Vagina (tissue), 2 donors: ENCODE results near the gene ALDH1L1. TPM values are rescaled to one million over a fixed set of nuclear protein-coding genes. Genes with fewer than 3 reads are reported as not detected.

Experiments
- DNase-seq, 2 donors: peaks; one replicate each; pipeline ENCODE4 v3.0.0-alpha.2; 2017; ENCODE audit errors: extremely low spot score in 2 of 2
- H3K27ac ChIP-seq: fragments of 200-600 bp; sonication (generic); one replicate; pipeline ENCODE4 v1.5.1; 2019
- H3K27me3 ChIP-seq: fragments of 200-600 bp; sonication (generic); one replicate; pipeline ENCODE4 v1.5.1; 2019
- H3K36me3 ChIP-seq, 2 donors: fragments of 200-600 bp; sonication (generic); one replicate each; pipeline ENCODE4 v1.5.1; 2017 to 2019
- H3K4me1 ChIP-seq: fragments of 200-600 bp; sonication (generic); one replicate; pipeline ENCODE4 v1.5.1; 2019
- H3K4me3 ChIP-seq, 2 donors: fragments of 200-600 bp; sonication (generic); 1 replicate in 1 of 2; 2 replicates in 1 of 2; pipeline ENCODE4 v1.5.1; 2016 to 2019
- H3K9me3 ChIP-seq: fragments of 200-600 bp; sonication (generic); one replicate; pipeline ENCODE4 v1.5.1; 2019
- POLR2A ChIP-seq, 2 donors: fragments of 450-650 bp; IDR thresholded peaks; one replicate each; pipeline ENCODE4 v1.6.1; 2017; ENCODE audit warnings: antibody characterized with exemption in 2 of 2, mild to moderate bottlenecking in 2 of 2, moderate library complexity in 2 of 2
- POLR2AphosphoS5 ChIP-seq, 2 donors: sonication (generic); formaldehyde crosslinking; IDR thresholded peaks; one replicate each; pipeline ENCODE4 v1.9.0; 2017; ENCODE audit warnings: antibody characterized with exemption in 2 of 2, mild to moderate bottlenecking in 2 of 2, low read depth in 1 of 2; ENCODE audit not compliant: insufficient read depth in 1 of 2
- intact Hi-C: fragments of 100-400 bp; cut with DNase I; formaldehyde crosslinking; loops from one replicate; pipeline ENCODE4 v1.15.1; 2023
- total RNA-seq: library from RNA; depleted of rRNA; stranded (reverse); fragments of >200 nt; gene quantifications from one replicate; pipeline ENCODE4 v1.2.3, GENCODE V29; 2016
- TF ChIP-seq, protein P1 (sequence below), 3 experiments: fragments of 450-650 bp in 2 of 3; fragments of 200-600 bp in 1 of 3; sonication (generic) in 1 of 3; IDR thresholded peaks; one replicate each; pipeline ENCODE4 v1.5.1; 2017 to 2019; ENCODE audit warnings: antibody characterized with exemption in 3 of 3, mild to moderate bottlenecking in 2 of 3, moderate library complexity in 2 of 3

The ALDH1L1 gene
- total RNA-seq, 1 donor from 2014 or later: 19.2 TPM

GRCh38 chr3:126158912-126159454 is 21.4 kb downstream of the ALDH1L1 start:
- H3K4me1 ChIP-seq: no peaks in the 10 kb centered on the region
- TF ChIP-seq, protein P1, sequence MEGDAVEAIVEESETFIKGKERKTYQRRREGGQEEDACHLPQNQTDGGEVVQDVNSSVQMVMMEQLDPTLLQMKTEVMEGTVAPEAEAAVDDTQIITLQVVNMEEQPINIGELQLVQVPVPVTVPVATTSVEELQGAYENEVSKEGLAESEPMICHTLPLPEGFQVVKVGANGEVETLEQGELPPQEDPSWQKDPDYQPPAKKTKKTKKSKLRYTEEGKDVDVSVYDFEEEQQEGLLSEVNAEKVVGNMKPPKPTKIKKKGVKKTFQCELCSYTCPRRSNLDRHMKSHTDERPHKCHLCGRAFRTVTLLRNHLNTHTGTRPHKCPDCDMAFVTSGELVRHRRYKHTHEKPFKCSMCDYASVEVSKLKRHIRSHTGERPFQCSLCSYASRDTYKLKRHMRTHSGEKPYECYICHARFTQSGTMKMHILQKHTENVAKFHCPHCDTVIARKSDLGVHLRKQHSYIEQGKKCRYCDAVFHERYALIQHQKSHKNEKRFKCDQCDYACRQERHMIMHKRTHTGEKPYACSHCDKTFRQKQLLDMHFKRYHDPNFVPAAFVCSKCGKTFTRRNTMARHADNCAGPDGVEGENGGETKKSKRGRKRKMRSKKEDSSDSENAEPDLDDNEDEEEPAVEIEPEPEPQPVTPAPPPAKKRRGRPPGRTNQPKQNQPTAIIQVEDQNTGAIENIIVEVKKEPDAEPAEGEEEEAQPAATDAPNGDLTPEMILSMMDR (IDR thresholded peaks at IDR 0.05): no peak
- TF ChIP-seq POLR2A (IDR thresholded peaks at IDR 0.05): no peak
- no peak for TF ChIP-seq POLR2AphosphoS5 (IDR thresholded peaks at IDR 0.05; ENCODE audit: insufficient read depth in 1 of 2, low read depth in 1 of 2)
- no peaks in the 10 kb centered on the region for H3K27me3 ChIP-seq
- H3K36me3 ChIP-seq: no peaks in the 10 kb centered on the region
- DNase-seq: peak in 1 of 2 donors; percentile 67
- intact Hi-C loops: no loop called here
- no peak overlapping the region for H3K27ac ChIP-seq
- no peak overlapping the region for H3K4me3 ChIP-seq
- H3K9me3 ChIP-seq: no peaks in the 10 kb centered on the region

DNA sequence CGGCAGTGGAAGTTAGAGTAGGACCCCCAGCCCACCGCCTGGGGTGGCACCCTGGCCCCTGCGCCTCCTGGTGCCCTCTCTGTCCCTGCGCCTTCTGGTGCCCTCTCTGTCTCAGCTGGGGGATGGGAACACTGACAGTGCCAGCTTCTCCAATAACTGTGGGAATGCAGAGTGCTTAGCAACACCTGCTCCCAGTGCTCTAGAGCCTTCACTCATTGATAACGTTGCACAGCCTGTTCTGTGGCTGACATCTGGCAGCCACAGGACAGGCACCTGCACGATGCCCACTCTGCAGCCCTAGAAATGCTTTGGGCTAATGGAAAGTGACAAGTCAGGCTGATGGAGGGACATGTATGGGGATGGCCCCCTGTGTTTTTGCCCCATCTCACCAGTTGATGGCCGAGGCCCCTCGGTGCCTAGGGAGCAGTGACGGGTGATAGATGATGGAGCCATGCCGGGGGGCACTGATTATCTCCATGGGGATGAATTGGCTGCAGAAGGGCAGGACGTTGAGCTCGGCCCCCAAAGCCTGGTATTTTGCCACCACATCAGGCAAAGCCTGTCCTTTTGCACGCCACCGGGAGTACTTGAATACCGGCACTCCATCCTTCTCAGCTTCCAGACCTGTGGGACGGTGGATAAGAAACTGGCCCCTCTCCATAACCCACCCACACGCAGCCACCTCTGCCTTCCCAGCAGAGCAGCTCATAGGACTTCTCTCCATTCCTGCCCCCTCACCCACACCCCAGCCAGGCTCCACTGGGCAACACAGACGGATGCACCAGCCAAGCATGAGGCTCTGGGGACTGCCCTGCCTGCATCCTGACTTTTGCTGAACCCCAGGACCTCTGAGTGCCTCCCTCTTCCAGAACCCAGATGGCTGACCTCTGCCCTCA is 22.1 kb downstream of the ALDH1L1 start:
- Histone ChIP-seq H3K36me3 (no peaks in the 10 kb centered on the region), H3K4me3 (no peak overlapping the region), H3K27ac (no peak overlapping the region), H3K27me3 (no peaks in the 10 kb centered on the region), H3K9me3 (no peaks in the 10 kb centered on the region), H3K4me1 (no peaks in the 10 kb centered on the region)
- peak in 1 of 2 donors; percentile 93 for DNase-seq
- intact Hi-C loops: no loop called here
- TF ChIP-seq, protein P1 (IDR thresholded peaks at IDR 0.05): no peak
- TF ChIP-seq POLR2A (IDR thresholded peaks at IDR 0.05): no peak

- intact Hi-C loops: no loop called here
- Histone ChIP-seq H3K27ac (no peak overlapping the region), H3K4me3 (no peak overlapping the region), H3K9me3 (no peaks in the 10 kb centered on the region), H3K36me3 (no peaks in the 10 kb centered on the region), H3K4me1 (no peaks in the 10 kb centered on the region), H3K27me3 (no peaks in the 10 kb centered on the region)
- peak in 1 of 2 donors; percentile 80 for DNase-seq
- TF ChIP-seq, protein P1 (IDR thresholded peaks at IDR 0.05): no peak
- TF ChIP-seq POLR2A (IDR thresholded peaks at IDR 0.05) (no peak), POLR2AphosphoS5 (IDR thresholded peaks at IDR 0.05; ENCODE audit: insufficient read depth in 1 of 2, low read depth in 1 of 2) (no peak)
These were observed 23.2 kb downstream of the ALDH1L1 start for GRCh38 chr3:126157083-126157768.

DNA sequence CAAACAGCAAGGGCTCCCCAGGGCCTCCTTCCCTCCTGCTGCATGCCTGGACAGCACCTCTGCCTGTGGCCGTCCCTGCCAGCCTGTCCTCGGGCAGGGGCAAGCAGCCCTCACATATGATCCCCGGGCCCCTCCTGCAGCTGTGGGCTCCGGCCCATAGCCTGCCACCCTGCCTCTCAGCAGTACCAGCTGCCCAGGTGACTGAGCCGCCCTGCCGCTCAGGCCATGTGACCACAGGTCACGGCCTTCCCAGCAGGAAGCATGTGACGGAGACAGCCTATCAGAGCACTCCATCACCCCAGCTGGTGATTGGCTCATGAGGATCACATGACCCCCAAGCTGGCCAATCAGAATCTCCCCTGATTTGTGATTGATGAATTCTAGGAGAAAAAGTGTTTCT is 23.9 kb downstream of the ALDH1L1 start:
- TF ChIP-seq POLR2A (IDR thresholded peaks at IDR 0.05): no peak
- no peak for TF ChIP-seq POLR2AphosphoS5 (IDR thresholded peaks at IDR 0.05; ENCODE audit: insufficient read depth in 1 of 2, low read depth in 1 of 2)
- TF ChIP-seq, protein P1 (IDR thresholded peaks at IDR 0.05): no peak

More for the DNA sequence above, 23.9 kb downstream of the ALDH1L1 start:
- intact Hi-C loops: no loop called here
- Histone ChIP-seq H3K36me3 (no peaks in the 10 kb centered on the region), H3K9me3 (no peaks in the 10 kb centered on the region), H3K4me1 (no peaks in the 10 kb centered on the region), H3K4me3 (no peak overlapping the region), H3K27me3 (no peaks in the 10 kb centered on the region), H3K27ac (no peak overlapping the region)
- no peak for DNase-seq
